Endometrial microvascular endothelial cells (primary cell): ENCODE results near the gene DDX27. TPM values are rescaled to one million over a fixed set of nuclear protein-coding genes. Genes with fewer than 3 reads are reported as not detected.
"Not testable (repeated sequence)": the region's sequence is repeated elsewhere in the genome, so short reads cannot be mapped to it uniquely, and the experiment has no call there.

Experiments
- in situ Hi-C: cut with HindIII; loops from 2 replicates; pipeline ENCODE4 v1.10.0; 2017; ENCODE audit warnings: low sequenced_read_pairs, low pct_unique_long_range_greater_than_20kb; ENCODE audit errors: inconsistent ontology term
- total RNA-seq: library from RNA; depleted of rRNA; stranded (reverse); fragments of >200 nt; gene quantifications from one replicate; pipeline ENCODE4 v1.2.3, GENCODE V29; 2015; ENCODE audit errors: inconsistent ontology term

The DDX27 gene
- total RNA-seq, 1 donor from 2014 or later = 24.5 TPM

DNA sequence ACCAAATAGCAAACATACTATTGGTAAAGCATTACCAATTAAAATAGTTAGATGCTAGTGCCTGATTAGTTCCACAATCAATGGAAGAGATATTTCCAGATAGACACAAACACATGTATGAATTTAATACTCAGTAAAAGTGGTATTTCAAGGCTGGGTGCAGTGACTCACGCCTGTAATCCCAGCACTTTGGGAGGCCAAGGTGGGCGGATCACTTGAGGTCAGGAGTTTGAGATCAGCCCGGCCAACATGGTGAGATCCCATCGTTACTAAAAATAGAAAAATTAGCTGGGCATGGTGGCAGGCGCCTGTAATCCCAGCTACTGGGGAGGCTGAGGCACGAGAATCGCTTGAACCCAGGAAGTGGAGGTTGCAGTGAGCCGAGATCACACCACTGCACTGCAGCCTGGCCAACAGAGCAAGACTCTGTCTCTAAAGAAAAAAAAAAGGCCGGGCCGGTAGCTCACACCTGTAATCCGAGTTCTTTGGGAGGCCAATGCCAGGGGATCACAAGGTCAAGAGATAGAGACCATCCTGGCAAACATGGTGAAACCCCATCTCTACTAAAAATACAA lies 26.2 kb upstream of the DDX27 start:
- in situ Hi-C loops = not testable (repeated sequence)

DNA sequence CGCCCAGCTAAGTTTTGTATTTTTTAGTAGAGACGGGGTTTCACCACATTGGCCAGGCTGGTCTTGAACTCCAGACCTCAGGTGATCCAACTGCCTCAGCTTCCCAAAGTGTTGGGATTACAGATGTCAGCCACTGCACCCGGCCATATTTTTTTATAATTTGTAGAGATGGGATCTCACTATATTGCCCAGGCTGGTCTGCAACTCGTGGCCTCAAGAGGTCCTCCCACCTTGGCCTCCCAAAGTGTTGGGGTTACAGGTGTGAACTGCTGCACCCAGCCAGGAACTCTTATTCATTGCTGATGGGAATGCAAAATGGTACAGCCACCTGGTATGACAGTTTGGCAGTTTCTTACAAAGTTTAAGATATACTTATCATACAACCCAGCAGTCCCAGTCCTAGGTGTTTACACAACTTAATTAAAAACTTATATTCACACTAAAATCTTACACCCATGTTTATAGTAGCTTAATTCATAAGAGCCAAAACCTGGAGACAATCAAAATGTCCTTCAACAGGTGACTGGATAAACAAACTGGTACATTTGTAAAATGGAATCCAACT lies 19.4 kb upstream of the DDX27 start:
- in situ Hi-C loops = loop anchor here (10.0 kb wide), 1 partner anchor 65 kb away; no protein-coding TSS in a partner anchor

DNA sequence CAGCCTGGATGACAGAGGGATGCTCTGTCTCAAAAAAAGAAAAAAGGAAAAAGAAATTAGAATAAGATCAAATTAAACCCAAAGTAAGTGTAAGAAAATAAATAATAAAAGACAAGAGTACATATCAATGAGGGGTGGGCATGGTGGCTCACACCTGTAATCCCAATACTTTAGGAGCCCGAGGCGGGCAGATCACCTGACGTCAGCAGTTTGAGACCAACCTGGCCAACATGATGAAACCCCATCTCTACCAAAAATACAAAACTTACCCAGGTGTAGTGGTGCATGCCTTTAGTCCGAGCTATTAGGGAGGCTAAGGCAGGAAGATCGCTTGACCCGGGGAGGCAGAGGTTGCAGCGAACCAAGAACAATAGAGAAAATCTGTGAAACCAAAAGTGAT lies 16.2 kb upstream of the DDX27 start:
- in situ Hi-C loops = loop anchor here (10.0 kb wide), 1 partner anchor 68 kb away; no protein-coding TSS in a partner anchor

- in situ Hi-C loops = loop anchor here (10.0 kb wide), 1 partner anchor 69 kb away; no protein-coding TSS in a partner anchor
Measured at GRCh38 chr20:49203746-49204145, 15.5 kb upstream of the DDX27 start.

- in situ Hi-C loops = loop anchor here (10.0 kb wide), 1 partner anchor 72 kb away; no protein-coding TSS in a partner anchor
Measured at GRCh38 chr20:49207076-49207475, 12.1 kb upstream of the DDX27 start.

GRCh38 chr20:49210101-49210756 lies 9.0 kb upstream of the DDX27 start:
- in situ Hi-C loops = no loop called here

DNA sequence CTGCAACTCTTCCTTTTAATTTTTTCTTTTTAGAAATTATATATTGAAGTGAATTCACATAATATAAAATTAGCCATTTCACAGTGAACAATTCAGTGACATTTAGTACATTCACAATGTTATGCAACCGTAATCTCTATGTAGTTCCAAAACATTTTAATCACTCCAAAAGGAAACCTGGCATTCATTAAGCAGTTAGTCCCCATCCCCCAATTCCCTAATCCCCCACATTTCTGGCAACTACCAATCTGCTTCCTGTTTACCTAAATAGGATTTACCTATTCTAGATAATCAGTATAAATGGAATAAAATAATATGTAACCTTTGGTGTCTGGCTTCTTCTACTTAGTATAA lies 8.5 kb upstream of the DDX27 start:
- in situ Hi-C loops = no loop called here

GRCh38 chr20:49214571-49214970 lies 4.6 kb upstream of the DDX27 start:
- in situ Hi-C loops = no loop called here

DNA sequence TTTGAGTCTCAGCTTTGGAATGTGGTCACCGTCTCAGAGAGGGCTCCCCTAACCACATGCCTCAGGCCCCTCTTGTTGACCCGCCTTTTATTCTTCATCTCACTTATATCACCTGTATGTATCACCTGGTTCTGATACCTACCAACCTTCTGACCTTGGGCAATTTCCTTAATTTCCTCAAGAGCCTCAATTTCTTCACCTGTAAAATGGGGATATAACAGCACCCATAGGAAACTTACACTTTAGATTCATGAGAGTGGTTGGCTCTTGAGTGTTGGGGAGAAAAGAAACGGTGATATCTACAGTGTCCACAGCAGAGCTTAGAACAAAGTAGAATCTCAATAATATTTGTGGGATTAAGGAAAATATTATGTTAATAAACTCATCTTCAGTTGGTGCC lies 4.0 kb upstream of the DDX27 start:
- in situ Hi-C loops = no loop called here

GRCh38 chr20:49216991-49217578 lies 2.1 kb upstream of the DDX27 start:
- in situ Hi-C loops = no loop called here

GRCh38 chr20:49218739-49219090 lies 501 bp upstream of the DDX27 start:
- in situ Hi-C loops = not testable (repeated sequence)

DNA sequence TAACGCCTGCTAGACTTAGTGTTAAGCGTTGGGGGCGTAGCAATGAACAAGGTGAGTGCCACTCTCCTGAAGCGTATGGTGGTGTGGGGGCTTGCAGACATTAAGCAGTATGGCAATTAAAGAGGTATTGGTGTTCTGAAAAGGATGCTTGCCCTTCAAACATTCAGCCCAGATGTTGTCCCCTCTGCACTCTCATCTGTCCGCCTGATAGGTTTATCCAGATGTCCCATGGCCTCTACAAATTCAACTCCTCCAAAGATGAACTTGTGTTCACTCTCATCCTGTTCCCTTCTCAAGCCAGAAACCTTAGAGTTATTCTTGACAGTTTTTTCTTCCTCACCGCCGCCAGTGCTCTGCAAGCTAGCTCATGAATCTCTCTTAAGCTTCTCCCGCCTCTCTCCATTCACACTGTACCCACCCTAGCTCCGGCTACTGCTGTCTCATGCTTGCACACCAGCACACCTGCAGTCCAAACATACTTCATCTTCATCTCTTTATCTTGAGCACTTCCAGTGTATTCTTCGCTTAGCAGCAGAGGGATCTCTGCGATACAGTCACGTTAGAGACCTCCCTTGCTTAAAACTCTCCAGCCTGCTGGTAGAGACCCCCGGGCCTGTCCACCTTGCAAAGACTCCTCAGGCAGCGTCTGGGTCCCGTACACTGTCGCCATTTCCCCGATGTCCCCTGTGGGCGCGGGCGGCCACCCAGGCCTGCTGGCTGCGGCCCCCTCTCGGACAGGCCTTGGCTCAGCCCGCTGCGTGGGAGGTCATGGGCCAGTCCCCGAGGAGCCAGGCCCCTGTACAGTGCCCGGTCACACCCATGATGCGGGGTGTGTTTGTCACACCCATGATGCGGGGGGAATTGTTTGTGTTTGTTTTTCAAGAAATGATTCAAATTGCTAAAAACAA lies 962 bp downstream of the DDX27 start:
- in situ Hi-C loops = no loop called here

DNA sequence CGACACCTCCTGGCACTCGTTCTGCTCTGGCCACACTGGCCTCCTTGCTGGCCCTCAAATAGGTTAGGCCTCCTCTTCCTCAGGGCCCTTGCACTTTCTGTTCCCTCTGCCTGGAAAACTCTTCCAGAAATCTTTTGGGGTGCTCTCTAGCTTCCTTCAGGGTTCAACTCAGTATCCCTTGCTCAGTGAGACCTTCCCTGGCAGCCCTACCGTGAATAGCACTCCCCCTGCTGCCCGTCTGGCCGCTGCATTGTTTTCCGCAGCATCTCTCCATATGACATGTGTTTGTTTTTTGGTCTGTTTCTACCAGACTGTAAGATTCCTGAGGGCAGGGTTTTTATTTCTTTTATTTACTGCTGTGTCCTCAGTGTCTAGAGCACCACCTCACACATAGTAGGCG lies 6.7 kb downstream of the DDX27 start:
- in situ Hi-C loops = no loop called here

GRCh38 chr20:49228676-49229075 lies 9.5 kb downstream of the DDX27 start:
- in situ Hi-C loops = no loop called here

GRCh38 chr20:49229381-49229780 lies 10.2 kb downstream of the DDX27 start:
- in situ Hi-C loops = no loop called here

DNA sequence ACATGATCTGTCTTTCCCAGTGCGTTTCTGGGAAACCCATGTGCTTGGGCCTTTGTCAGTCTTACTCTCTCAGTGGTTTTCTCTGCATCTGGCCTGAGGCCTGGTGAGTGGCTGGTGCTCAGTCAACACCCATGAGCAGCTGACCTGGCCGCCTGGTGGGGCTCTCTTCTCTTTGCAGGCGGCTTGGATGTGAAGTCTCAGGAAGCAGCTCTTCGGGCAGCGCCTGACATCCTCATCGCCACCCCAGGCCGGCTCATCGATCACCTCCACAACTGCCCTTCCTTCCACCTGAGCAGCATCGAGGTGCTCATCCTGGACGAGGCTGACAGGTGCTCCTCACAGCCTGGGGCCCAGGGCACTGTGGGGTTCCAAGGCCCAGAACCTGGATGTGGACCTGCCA lies 10.8 kb downstream of the DDX27 start:
- in situ Hi-C loops = no loop called here

- in situ Hi-C loops = no loop called here
Measured at GRCh38 chr20:49230561-49231133, 11.4 kb downstream of the DDX27 start.

DNA sequence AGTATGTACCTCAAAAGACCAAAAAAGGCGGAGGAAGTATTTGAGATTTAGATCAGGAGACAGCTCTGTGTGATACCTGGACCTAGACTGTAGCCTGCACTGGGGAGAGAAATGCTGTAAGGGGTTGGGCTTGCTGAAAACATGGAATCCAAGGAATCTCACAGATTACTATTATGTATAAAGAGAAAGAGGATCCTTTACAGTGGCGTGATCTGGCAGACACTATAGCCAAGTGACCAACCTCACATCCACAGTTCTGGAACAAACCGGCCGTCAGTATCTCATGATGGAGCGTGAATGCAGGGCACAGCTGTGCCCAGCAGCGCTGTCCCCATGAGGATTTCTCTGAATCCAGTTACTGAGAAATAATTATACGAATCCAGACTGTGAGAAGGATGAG lies 12.3 kb downstream of the DDX27 start:
- in situ Hi-C loops = no loop called here

GRCh38 chr20:49233226-49233625 lies 14.0 kb downstream of the DDX27 start:
- in situ Hi-C loops = no loop called here
